Activated gamma-delta T cell treated with anti-CD3 and anti-CD28 coated beads, Interleukin-2, amount 50 U/mL, for 16 hours (primary cell): ENCODE results near the gene SND1.

Experiments used
- DNase-seq: peaks from one replicate; pipeline ENCODE4 v3.0.0-alpha.2; 2020; ENCODE audit warnings: low read depth

SND1 gene

DNA sequence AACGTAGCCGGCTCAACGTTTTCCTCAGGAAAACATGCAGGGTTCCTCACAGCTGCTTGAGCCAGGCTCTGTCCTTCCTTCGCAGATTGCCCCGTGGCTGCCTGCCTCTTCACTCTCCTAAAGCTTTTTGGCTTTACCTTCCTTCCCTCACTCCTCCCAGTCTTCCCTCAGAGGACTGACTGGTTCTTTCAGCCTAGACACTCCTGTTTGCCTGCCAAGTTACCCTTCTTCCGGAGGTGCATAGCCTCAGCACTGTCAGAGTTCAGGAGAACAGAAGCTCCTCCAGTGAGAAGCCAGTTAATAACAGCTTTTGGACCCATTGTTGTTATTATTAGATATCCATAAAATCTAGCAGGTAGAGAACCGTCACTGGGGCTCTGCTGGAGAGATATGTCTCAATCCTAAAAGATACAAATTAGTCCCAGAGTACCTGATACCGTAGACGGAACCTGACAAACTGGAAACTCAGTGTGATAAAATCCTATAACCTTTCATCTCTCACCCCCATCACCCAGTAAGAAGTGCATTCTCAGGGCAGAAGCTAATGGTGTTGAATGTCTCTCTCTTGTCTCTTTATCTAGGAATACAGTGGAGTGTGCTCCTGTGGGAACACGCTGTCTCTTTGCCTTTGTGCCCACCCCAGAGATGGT is 79.6 kb downstream of the SND1 start:
- DNase-seq: no peak

DNA sequence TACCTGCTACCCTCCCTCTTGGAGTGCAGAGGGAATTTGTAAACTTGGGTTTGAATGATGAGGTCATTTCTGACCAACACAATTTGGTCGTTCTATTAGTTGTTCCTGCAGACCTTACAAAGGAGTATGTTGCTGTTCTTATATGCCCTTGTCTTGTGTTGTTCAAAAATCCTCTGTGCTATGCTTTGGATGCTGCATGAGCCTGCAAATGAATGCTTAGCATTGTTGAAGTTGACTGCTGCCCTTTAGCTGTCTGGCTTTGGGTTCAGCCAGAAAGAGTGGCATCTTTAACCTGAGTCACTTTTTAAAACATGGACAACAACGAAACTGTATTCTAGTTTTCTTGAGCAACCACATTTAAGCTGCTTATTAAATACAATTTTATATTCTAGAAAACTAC is 80.3 kb downstream of the SND1 start:
- DNase-seq: no peak

DNA sequence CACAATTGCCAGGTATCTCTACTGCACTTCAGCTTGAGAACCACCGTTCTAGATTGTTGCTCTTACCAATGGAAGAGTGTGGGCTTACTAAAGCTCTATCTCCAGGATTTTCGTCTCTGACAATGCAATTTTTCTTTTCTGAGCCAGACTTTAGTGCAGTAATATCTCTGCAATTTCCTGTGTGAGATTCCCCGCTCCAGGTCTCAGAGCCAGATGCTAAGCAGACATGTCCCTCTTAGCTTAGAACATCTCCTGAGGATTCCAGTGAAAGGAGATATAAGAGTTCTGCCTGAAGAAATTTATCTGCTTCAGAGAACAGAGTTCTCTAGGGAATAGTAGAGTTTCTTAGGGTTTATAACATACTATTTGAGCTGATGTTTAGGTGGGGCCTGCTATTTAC is 82.0 kb downstream of the SND1 start:
- no peak for DNase-seq

DNA sequence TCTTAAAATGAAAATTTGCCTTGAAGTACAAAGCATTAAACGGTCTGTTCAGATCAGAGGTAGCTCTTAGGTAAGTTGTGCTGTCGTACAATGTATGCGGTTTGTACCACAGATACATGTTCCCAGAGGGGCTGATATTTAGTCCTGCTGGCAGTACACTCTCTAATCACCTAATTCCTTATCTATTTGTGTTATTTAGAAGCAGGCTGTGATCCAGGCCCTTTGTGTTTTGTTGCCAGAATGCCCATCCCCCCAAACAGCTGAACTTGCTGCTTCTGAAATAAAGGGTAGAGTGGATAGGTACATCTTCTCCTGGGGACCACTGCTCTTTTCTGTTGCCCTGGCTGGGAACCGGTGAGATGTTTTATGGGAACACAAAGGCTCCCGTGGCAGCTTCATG is 84.5 kb downstream of the SND1 start:
- no peak for DNase-seq

DNA sequence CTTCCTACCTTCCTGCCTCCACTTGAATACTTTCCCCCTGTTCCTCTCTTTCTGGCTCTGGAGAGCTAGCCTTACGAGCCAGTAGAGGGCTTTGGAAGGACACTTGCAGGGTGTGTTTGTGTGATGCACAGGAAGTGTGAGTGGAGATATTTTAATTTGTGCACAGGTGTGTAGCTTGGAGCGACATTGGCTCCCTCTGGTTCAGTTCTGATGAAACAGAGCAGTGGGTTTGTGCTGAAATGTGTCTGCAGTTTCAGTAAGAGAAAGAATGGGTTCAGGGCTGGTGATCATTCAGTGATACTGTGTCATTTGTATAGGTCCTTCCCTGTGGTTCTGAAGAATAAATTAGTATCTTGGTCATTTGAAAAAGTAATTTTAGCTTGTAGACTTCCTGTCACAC is 86.9 kb downstream of the SND1 start:
- DNase-seq: no peak

DNA sequence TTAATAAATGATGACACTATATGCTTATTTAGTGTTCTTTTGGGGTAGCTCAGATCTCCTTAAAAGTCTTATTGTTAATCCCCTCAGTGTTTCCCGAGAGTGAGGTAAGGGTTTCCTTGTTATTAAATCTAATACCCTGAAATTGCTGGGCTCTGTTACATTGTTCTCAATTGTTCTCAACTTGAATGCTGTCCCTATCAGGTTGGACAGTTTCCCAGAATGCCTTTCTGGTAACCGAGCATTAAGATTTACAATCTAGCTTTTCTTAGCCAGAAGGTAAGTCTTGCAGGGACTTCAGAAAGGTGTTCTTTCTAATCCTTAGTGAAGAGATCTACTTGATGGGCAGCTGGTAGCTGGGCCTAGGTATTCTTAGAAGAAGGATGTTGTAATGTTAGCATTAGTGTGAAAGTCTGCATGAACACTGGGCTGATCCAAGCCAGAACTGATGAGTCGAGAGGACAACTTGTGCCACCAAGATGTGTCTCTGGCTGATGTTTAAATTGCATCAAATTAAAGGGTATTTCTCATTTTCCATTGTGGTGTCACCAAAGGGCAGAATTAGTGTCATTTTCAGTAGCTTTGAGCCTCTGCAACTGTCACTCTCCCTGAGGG is 89.9 kb downstream of the SND1 start:
- no peak for DNase-seq

DNA sequence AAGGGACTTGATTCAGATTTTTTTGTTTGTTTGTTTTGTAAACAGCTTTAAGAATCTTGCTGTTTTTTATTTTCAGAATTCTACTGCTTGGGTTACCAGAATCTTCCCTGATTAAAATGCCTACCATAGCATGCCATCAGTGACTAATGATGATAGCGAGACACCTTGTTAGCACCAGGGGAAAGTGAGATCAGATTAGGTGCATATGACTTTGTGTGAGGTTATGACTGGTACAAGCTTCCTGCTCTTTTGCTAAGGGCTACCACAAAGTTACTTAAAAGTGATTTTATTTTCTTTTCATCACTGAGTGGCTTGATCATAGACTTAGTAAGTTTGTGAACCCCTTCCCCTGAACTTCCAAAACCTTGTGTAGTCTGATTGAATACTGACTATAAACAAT is 93.5 kb downstream of the SND1 start:
- no peak for DNase-seq

DNA sequence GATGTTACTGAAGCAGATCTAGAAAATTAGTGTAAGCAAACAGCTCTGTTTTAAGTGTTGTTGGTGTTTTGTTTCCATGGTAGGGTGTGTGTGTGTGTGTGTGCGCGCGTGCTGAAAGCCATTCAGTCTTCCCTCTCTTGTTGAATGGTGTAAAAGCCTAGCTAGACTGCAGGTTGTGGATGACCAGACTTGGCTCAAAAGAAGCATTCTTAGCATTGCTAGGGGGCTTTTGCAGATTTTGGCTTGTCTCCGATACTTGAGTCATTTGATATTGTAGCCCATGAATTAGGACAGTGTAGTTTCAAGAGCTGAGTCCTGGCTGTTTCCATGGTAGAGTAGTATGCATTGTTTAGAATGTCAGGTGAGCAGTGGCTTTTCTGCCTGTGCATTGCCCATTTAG is 99.1 kb downstream of the SND1 start:
- no peak for DNase-seq

DNA sequence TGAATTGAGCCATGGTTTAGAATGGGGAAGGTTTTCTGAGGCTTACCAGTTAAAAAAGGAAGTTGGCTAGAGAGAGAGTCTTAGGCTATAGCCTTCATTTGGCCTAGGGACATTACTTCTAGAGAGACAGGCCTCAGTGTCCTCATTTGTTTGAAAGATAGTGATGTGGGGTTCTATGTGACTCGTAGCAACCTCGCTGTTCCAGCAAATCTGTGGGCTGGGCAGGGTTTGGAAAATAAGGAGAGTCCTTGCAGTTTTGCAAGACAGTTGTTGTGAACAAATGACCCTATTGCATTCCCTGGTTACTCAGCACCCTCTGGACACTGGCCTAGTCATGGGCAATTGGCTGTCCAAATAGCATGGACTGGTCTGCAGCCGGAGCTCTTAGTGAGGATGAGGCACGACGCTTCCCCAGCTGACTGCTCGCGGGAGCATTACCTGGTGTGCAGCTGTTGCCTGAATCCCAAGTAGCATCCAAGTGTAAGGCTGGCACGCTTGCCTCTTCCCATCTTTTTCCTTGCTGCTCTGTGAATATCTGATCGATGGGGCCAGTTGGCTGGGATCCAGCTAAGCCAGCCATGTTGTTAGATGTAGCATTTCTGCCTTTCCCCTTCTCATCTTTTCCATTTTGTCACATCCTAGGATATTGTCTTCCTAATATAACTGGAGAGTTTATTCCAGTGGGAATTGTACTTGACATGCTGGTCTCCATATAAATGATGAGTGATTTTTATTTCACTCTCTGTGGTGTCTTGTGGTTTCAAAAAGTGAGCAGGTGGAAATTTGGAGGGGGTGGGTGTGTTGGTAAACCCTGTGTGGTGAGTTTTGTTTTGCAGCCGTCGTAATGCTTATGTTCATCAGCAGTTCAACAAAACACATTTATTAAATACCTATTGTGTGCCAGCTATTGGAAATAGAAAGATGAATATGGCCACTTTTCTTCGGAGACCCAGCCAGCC is 99.8 kb downstream of the SND1 start:
- no peak for DNase-seq

DNA sequence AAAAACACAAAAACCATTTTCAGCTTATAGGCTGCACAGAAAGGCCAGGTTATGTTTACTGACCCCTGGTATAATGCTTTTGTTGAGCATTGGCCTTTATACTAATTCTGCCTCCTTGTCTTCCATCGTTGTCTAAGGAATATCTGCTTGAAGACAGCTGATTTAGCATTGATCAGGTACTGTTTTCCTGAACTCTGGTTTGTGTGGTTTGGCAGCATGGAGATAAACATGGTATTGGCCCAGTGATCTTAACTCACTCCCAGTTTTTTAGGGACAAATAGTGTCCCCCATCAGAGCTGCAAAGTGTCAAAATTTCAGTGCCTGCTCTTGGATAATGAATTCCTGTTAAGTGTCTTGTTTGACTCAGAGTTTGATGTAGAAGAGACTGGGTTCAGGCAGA is 100.8 kb downstream of the SND1 start:
- DNase-seq: no peak

DNA sequence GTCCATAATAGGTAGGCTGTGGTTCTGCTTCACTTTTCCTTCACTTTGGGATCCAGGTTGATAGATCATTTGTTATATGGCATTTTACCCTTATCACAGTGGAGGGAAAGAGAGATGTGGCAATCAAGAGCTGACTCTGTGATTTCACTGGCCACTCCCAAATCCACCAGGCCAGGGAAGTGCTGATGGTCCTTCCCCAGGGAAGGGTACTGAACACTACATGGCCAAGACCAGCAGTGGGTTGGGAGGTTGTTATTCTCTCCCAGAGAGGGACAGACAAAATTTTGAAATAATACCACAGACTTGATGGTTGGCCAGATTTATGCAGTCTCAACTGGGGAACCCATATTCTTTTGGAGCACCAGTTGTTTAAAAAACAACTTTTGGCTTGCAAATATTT is 102.5 kb downstream of the SND1 start:
- no peak for DNase-seq

DNA sequence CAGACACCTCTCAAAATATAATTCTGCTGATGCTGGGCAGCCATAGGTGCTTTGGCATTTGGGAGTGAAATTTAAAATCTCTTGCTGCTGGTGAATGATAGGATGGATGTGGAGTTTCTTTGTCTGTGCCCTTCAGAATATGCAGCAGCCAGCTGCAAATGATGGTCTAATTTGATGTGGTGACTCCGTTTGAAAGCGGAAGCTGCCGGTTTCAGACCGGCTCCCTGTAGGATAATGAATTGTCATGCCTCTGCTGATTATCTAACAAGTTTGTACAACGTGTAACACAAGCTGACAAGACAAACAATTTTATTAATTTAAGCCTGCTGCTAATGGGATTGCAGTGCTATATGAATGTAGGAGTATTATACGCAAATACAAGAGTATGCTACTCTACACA is 103.5 kb downstream of the SND1 start:
- no peak for DNase-seq

DNA sequence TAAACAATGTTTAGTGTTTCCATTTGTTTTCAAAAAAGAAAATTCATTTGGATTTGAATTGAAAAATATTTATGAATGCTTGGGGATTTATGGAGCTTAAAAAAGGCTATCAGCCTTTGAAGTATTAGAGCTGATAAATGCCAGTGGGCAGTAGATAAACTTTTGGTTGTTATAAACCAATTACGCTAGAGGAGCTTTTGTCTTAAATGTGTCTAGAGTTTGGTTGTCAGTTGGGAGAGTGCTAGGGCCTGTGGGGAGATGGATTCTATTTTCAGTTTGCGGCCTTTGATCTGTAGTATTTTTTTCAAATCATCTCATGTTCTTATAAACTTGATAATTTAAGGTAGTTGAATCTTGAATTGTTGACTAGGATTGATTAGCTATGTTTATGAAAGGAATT is 104.0 kb downstream of the SND1 start:
- DNase-seq: no peak

DNA sequence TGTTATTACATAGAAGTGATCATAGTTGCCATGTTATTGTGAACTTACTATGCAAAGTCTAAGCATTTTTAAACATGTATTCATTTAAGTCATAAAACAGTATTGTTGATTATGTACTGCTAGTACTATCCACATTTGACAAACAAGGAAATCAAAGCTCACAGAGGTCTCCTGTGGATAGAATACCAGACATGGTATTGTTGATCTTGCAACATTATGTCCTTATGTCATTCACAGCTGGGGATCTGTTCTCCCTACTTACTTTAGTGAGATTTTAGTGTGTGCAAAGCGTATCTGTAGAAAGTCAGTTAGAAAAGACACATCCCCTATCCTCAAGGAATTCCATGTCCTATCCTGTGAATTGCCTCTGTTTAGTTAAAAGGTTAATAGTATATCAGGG is 106.1 kb downstream of the SND1 start:
- no peak for DNase-seq

DNA sequence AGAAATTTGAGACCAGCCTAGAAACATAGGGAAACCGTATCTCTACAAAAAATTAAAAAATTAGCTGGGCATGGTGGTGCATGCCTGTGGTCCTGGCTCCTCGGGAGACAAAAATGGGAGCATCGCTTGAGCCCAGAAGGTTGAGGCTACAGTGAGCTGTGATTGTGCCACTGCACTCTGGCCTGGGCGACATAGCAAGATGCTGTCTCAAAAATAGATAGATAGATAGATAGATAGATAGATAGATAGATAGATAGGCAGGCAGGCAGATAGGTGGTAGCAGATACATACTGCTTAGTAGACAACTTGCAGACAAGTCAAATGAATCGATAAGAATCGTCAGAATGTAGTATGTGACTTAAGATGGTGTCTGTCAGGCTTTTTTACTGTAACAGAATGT is 106.9 kb downstream of the SND1 start:
- no peak for DNase-seq

DNA sequence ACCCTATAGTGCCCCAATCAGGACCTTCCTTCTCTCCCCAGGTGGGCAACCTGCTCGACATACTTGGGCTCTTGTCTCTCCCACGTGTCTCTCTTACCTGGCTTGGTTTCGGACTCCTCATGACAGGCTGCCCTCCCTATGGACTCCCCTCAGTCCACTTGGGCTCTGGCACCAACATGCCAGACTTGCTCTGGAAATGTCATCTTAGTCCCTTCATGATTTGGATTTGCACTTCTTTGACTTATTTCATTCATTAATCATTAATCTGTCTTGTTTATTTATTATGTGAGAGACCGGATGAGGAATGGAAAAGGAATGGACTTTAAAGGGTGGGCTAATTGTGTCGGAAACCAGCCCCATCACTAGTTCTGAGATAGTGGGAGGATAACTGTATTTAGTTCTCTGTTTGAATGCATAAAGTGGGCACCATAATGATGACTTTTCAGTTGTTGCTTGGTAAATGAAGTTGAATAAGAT is 108.0 kb downstream of the SND1 start:
- no peak for DNase-seq

DNA sequence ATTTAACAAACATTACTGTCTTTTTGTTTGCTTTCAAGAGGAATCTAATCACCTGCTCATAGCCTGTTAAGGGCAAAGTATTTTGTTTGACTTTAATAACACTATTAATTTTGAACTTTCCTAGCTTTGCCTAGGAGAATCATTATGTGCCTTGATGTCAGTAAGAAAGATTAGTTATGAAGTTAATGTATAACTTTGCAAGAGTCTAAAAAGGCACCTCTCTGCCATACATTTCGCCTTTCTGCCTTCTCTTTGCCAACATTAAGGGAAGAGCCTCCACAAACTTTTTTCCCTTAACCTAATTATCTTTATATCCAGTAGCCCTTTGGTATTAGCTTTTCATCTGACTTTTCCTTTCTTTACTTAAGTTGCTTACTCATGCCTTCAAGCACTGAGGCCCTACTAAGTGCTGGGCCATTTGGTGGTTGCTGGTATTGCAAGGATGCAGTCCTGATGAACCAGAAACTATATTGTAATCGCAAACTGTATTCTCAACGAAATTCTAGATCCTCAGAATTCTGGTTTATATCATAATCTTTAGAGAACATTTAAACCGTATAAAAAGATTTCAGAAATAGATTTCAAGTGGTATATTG is 108.5 kb downstream of the SND1 start:
- no peak for DNase-seq

DNA sequence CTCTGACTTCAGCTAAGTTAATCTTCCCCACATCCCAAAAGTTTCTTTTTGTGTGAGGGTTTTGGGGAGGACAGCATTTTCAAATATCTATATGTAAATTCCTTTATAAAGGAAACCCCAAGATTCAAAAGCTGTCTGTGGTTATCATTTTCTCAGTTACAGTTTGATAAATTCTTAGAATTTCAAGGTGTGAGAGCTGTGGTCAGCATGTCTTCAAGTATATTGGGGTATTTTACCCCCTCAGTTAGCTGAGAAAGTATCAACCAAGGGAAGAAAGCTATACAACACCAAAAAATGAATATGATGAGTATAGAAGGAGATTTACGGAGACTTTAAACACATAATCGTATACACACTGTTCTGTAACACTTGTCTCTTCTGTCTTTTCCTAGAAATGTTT is 109.2 kb downstream of the SND1 start:
- no peak for DNase-seq

DNA sequence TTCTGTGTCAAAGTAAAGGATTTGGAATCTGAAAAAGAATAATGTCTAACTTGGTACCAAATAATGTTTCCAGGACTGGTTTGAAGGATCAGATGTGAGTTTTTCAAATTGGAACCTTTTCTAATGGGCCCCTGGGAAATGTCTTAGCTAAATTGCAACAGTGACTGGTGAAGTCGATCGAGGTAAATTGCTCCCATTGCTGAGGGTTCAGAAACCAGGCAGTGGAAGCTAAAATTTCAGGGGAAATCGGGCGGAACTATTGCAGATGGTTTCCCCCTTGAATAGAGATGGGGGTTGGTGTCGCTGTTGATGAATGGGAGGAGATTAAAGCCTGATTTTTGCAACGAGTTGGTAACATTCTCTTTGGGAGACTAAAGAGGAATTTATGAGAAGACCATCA is 112.7 kb downstream of the SND1 start:
- DNase-seq: no peak

DNA sequence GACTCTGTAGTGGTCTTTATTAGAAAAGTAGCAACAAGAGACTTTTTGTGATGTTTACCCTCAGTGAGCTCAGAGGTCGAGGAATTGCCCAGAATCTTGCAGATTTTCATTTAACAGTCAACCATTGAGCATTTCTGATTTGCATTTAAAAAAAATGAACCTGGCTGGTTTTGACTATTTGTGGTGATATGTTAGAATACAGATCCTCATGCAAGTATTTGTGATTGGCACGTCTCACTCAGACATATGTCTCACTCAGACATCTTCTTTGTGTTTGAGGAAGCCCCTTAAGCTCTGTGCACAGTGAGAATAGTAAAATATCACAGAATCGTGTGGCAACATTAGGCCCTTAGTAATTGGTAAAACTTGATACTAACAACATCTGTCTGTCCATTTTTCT is 113.2 kb downstream of the SND1 start:
- DNase-seq: no peak

DNA sequence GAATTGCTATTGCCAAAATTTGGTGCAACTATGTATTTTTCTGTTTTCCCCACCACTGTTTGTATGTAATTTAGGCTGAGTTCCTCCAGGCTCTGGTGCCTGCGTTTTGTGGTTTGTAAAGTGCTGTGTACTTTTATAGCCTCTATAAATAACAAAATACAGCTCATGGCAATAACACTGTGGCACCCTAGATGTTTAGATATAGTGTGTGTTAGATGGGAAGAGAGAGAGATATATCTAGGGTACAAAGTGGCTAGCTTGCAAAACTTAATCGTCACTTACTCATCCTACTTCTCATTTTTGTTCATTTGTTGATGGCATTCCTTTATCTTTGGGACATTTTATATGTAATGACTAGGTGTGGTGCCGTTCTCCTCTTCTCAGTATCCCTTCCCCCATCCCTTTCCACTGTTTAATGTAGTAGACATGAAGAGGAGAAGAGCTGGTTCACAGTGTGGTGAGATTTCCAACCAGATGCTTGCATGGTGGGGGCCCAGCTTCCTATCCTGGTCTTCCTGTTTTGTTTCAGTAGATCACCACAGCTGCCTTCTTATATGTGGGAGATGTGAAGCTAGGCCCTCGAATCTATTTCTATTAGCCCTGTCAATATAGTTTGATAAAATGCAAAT is 115.0 kb downstream of the SND1 start:
- DNase-seq: no peak

DNA sequence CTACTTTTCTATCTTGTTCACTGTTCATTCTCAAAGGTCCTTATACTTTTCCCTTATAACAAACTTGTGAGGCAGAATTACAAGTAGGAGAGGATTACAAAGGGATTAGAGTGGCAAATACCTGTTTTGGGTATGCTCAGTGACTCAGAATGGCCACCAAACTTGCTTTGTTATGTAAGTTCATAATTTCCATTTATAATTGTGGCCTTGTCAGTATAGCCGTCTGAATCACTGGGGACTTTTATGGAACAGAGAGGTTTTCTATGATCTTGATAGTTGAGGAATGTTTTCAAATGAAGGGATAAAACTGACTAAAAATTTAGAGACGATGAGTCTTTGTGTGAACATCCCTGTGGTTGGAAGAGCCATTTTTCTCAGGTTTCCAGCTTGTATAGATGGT is 116.2 kb downstream of the SND1 start:
- no peak for DNase-seq
